Naive thymus-derived CD4-positive, alpha-beta T cell (primary cell): ENCODE measurements around the gene CCDC169. TPM values are rescaled to one million over a fixed set of nuclear protein-coding genes. Genes with fewer than 3 reads are reported as not detected.

ENCODE experiments used
- ATAC-seq: fragments of 150-1000 bp; cut with Tn5 transposase; 2 replicates; pipeline ENCODE4 v1.10.0; 2021; ENCODE audit warnings: mild to moderate bottlenecking, moderate library complexity
- CTCF ChIA-PET: fragments of 350-600 bp; sonication (Branson Sonifier 250); formaldehyde crosslinking; loops from one replicate; lab custom pipeline; 2021; ENCODE audit warnings: antibody characterized with exemption; lab: Charles Lee
- POLR2A ChIA-PET: fragments of 350-600 bp; sonication (Branson Sonifier 250); formaldehyde crosslinking; loops from one replicate; lab custom pipeline; 2021; ENCODE audit warnings: antibody characterized with exemption, inconsistent platforms; lab: Charles Lee
- DNase-seq, 9 donors: peaks; one replicate each; pipeline versions ENCODE4 v3.0.0 to v3.0.0-alpha.2; 2020 to 2022; ENCODE audit warnings: mixed read lengths in 1 of 9
- H3K27ac ChIP-seq: one replicate; pipeline ENCODE4 v1.7.0; 2013; ENCODE audit warnings: mild to moderate bottlenecking, low read depth, low read length, moderate library complexity
- H3K27me3 ChIP-seq, 2 donors: one replicate each; pipeline ENCODE4 v1.7.0; 2013; ENCODE audit warnings: low read length in 2 of 2, mild to moderate bottlenecking in 2 of 2, moderate library complexity in 2 of 2; ENCODE audit not compliant: control insufficient read depth in 2 of 2, insufficient read depth in 2 of 2
- H3K36me3 ChIP-seq, 3 experiments: 1 replicate in 2 of 3; 2 replicates in 1 of 3; pipeline ENCODE4 v1.7.0; 2013; ENCODE audit warnings: low read length in 3 of 3, mild to moderate bottlenecking in 3 of 3, moderate library complexity in 1 of 3; ENCODE audit not compliant: insufficient read depth in 3 of 3, control insufficient read depth in 2 of 3
- H3K4me1 ChIP-seq, 2 donors: one replicate each; pipeline ENCODE4 v1.7.0; 2013; ENCODE audit warnings: low read length in 2 of 2, mild to moderate bottlenecking in 2 of 2, moderate library complexity in 1 of 2; ENCODE audit not compliant: control insufficient read depth in 2 of 2, insufficient read depth in 2 of 2
- H3K4me3 ChIP-seq: 2 replicates; pipeline ENCODE4 v1.7.0; 2013; ENCODE audit warnings: mild to moderate bottlenecking, low read length
- H3K9me3 ChIP-seq, 3 experiments: 1 replicate in 2 of 3; 2 replicates in 1 of 3; pipeline ENCODE4 v1.7.0; 2013; ENCODE audit warnings: low read length in 3 of 3; ENCODE audit not compliant: control insufficient read depth in 2 of 3
- H3K27ac Mint-ChIP-seq, 9 donors: one replicate each; pipeline ENCODE4 v1.8.0; 2020 to 2022; ENCODE audit warnings: mixed read lengths in 9 of 9, mild to moderate bottlenecking in 8 of 9, moderate library complexity in 5 of 9, inconsistent platforms in 2 of 9
- H3K27me3 Mint-ChIP-seq, 5 donors: one replicate each; pipeline ENCODE4 v1.8.0; 2021 to 2022; ENCODE audit warnings: mixed read lengths in 5 of 5, mild to moderate bottlenecking in 1 of 5
- H3K36me3 Mint-ChIP-seq, 5 donors: one replicate each; pipeline ENCODE4 v1.8.0; 2020 to 2022; ENCODE audit warnings: mixed read lengths in 5 of 5, mild to moderate bottlenecking in 3 of 5, inconsistent platforms in 1 of 5
- H3K4me1 Mint-ChIP-seq, 7 donors: one replicate each; pipeline ENCODE4 v1.8.0; 2020 to 2022; ENCODE audit warnings: mixed read lengths in 7 of 7, mild to moderate bottlenecking in 3 of 7, inconsistent platforms in 1 of 7
- H3K4me3 Mint-ChIP-seq, 10 donors: one replicate each; pipeline ENCODE4 v1.8.0; 2020 to 2022; ENCODE audit warnings: mild to moderate bottlenecking in 10 of 10, mixed read lengths in 10 of 10, moderate library complexity in 6 of 10, inconsistent platforms in 2 of 10
- H3K9me3 Mint-ChIP-seq, 11 donors: one replicate each; pipeline ENCODE4 v1.8.0; 2020 to 2022; ENCODE audit warnings: mixed read lengths in 11 of 11, mild to moderate bottlenecking in 4 of 11, inconsistent platforms in 1 of 11, moderate library complexity in 1 of 11
- intact Hi-C, 2 donors: fragments of 100-400 bp; cut with micrococcal nuclease; formaldehyde crosslinking; loops; one replicate each; pipeline ENCODE4 v1.15.1; 2023
- polyA plus RNA-seq, 2 donors: library from polyadenylated mRNA; unstranded; fragments of 300-500 nt; fragmentation: Illumina TruSeq; gene quantifications; one replicate each; pipeline ENCODE4 v1.2.3, GENCODE V29; 2021
- total RNA-seq, 6 experiments: library from RNA in 5 of 6; stranded (reverse) in 5 of 6; gene quantifications; 1 replicate in 5 of 6; 2 replicates in 1 of 6; pipeline ENCODE4 v1.2.3 and lab custom pipeline; 2021 to 2026

Gene CCDC169
- total and polyA plus RNA-seq, 7 experiments from 2014 or later = 0.41 to 0.42 TPM; not detected in 5

DNA sequence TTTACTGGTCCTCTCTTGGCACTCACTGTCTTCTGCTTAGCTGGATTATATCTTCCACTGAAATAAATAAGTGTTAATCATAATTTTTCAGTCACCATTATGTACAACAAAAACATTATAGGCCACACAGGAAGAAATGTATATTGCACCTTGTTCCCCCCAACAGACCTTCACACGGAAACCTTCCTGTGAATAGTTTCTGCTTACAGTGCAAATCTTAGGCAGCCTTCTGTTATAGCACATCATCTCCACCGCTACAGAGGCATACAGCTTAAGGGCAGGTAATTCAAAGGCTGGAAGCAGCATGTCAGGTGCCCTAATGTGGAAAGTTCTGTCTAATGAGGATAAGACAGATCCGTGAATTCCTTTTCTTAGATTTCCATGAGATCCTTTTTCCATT, 66.4 kb downstream of the CCDC169 start:
- no peaks in the 10 kb centered on the region for H3K27me3 ChIP-seq
- H3K9me3 ChIP-seq = no peaks in the 10 kb centered on the region
- Mint-ChIP-seq H3K4me3 (no peak overlapping the region), H3K9me3 (peaks cover 0 to 29% (median 6%) of the 10 kb centered on the region in 11 donors), H3K36me3 (no peaks in the 10 kb centered on the region), H3K4me1 (no peaks in the 10 kb centered on the region), H3K27me3 (peaks cover 0 to 7% (median 4%) of the 10 kb centered on the region in 5 donors), H3K27ac (no peak overlapping the region)
- CTCF ChIA-PET = no interaction called here
- H3K36me3 ChIP-seq = no peaks in the 10 kb centered on the region
- POLR2A ChIA-PET = no interaction called here
- ATAC-seq = no peak
- H3K27ac ChIP-seq = no peak overlapping the region
- intact Hi-C loops = no loop called here
- DNase-seq = no peak
- H3K4me3 ChIP-seq = no peak overlapping the region
- no peaks in the 10 kb centered on the region for H3K4me1 ChIP-seq

DNA sequence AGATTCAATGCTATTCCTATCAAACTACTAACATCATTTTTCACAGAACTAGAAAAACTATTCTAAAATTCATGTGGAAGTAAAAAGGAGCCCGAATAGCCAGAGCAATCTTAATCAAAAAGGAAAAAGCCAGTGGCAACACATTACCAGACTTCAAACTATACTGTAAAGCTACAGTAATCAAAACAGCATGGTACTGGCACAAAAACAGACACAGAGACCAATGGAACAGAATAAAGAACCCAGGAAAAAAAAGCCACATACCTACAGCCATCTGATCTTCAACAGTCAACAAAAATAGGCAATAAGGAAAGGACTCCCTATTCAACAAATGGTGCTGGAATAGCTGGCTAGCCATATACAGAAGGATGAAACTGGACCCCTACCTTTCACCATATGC, 72.9 kb downstream of the CCDC169 start:
- no peak for DNase-seq

GRCh38 chr13:36219883-36220282, 77.7 kb downstream of the CCDC169 start:
- Histone ChIP-seq H3K4me3 (no peak overlapping the region), H3K27me3 (no peaks in the 10 kb centered on the region), H3K36me3 (no peaks in the 10 kb centered on the region), H3K9me3 (no peaks in the 10 kb centered on the region), H3K4me1 (no peaks in the 10 kb centered on the region), H3K27ac (no peak overlapping the region)
- ChIA-PET CTCF (no interaction called here), POLR2A (no interaction called here)
- ATAC-seq = no peak
- Mint-ChIP-seq H3K36me3 (peaks cover 0 to 11% (median 0%) of the 10 kb centered on the region in 5 donors), H3K4me3 (no peak overlapping the region), H3K27ac (no peak overlapping the region), H3K9me3 (peaks cover 0 to 24% (median 7%) of the 10 kb centered on the region in 11 donors), H3K27me3 (peaks cover 0 to 8% (median 0%) of the 10 kb centered on the region in 5 donors), H3K4me1 (no peaks in the 10 kb centered on the region)
- no peak for DNase-seq
- intact Hi-C loops = no loop called here

More for the DNA sequence above, 72.9 kb downstream of the CCDC169 start:
- Mint-ChIP-seq H3K4me1 (no peaks in the 10 kb centered on the region), H3K27me3 (no peaks in the 10 kb centered on the region), H3K36me3 (peaks cover 0 to 5% (median 0%) of the 10 kb centered on the region in 5 donors), H3K27ac (no peak overlapping the region), H3K4me3 (no peak overlapping the region), H3K9me3 (peaks cover 0 to 28% (median 7%) of the 10 kb centered on the region in 11 donors)
- Histone ChIP-seq H3K27me3 (no peaks in the 10 kb centered on the region), H3K4me1 (no peaks in the 10 kb centered on the region), H3K4me3 (no peak overlapping the region), H3K36me3 (no peaks in the 10 kb centered on the region), H3K9me3 (no peaks in the 10 kb centered on the region), H3K27ac (no peak overlapping the region)
- ATAC-seq = no peak
- ChIA-PET POLR2A (no interaction called here), CTCF (no interaction called here)
- intact Hi-C loops = no loop called here

- H3K36me3 ChIP-seq = no peaks in the 10 kb centered on the region
- Mint-ChIP-seq H3K4me1 (no peaks in the 10 kb centered on the region), H3K4me3 (no peak overlapping the region), H3K27ac (no peak overlapping the region), H3K36me3 (peaks cover 0 to 6% (median 0%) of the 10 kb centered on the region in 5 donors), H3K27me3 (peaks cover 0 to 8% (median 0%) of the 10 kb centered on the region in 5 donors), H3K9me3 (peaks cover 0 to 11% (median 2%) of the 10 kb centered on the region in 11 donors)
- POLR2A ChIA-PET = no interaction called here
- H3K27ac ChIP-seq = no peak overlapping the region
- DNase-seq = no peak
- H3K4me1 ChIP-seq = no peaks in the 10 kb centered on the region
- H3K27me3 ChIP-seq = no peaks in the 10 kb centered on the region
- no peaks in the 10 kb centered on the region for H3K9me3 ChIP-seq
- H3K4me3 ChIP-seq = no peak overlapping the region
- ATAC-seq = no peak
- CTCF ChIA-PET = no interaction called here
- intact Hi-C loops = no loop called here
Observed at GRCh38 chr13:36217456-36217855, 80.2 kb downstream of the CCDC169 start.

DNA sequence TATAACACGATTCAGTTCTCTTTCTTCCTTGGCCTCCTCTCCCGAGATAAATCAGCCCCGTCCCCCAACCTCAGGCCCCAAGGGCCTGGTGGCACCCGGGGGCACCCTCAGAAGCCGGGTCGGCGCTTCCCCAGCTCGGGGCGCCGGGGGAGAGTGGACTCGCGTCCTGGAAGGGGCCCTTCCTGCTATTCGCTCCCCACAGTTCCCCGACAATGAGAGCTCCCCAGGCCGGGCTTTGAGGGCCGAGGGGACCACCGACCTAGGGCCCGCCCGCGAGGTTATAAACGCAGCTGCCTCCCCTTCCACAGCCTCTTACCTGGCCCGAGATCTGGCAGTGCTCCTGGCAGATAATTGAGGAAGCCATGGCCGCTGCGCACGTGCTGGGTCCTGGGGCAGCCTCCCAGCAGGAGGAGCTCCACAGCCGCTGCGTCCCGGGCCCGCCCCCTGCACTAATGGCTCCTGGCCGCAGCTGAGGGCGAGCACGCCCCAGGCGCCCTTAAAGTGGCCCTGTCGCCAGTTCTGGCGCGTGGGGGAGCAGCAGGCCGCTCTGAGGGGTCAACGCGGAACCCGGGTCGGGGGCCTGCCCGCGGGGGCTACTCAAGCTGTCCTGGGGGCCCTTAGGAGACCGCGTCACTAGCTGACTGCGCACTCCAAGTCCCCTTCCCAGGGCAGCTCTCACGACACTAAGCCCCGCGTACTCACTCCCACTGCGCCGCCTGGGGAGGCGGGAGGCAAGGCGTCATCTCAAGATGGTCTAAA, 83.3 kb downstream of the CCDC169 start, which contains the start of gene SOHLH2:
SOHLH2 (minus strand) TSS at position 394 of the 759 bp plus-strand sequence; CDS start at position 364, 30 bp downstream.
- Mint-ChIP-seq H3K4me1 (no peaks in the 10 kb centered on the region), H3K27ac (no peak within 1 kb of the TSS), H3K27me3 (peaks cover 0 to 21% (median 10%) of the 10 kb centered on the region in 5 donors), H3K36me3 (peaks cover 0 to 6% (median 0%) of the 10 kb centered on the region in 5 donors), H3K4me3 (no peak within 1 kb of the TSS), H3K9me3 (peaks cover 0 to 10% (median 3%) of the 10 kb centered on the region in 11 donors)
- POLR2A ChIA-PET = no interaction called here
- H3K4me1 ChIP-seq = no peaks in the 10 kb centered on the region
- CTCF ChIA-PET = no interaction called here
- DNase-seq = no peak
- intact Hi-C loops = no loop called here
- no peak for ATAC-seq
- no peaks in the 10 kb centered on the region for H3K27me3 ChIP-seq
- no peak within 1 kb of the TSS for H3K4me3 ChIP-seq
- no peaks in the 10 kb centered on the region for H3K36me3 ChIP-seq
- H3K9me3 ChIP-seq = no peaks in the 10 kb centered on the region
- no peak within 1 kb of the TSS for H3K27ac ChIP-seq

DNA sequence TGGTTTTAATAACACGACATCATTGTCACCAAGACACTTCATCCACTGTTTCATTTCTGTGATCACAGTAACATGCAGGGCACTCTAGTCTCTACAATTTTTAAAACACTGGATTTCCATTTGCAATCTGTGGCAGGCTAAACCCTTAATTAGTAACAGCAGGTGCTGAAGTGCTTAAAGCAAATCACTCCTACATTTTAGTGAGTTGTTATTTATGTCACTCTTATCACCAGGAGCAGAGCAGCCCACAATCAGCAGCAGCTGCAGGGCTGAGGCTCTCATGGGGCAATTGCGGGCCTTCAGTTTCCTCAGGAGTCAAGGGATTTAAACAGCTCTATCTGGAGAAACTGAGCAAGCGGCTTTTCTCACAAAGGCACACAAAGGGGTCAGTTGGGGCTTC, 84.8 kb downstream of the CCDC169 start:
- H3K27me3 ChIP-seq = no peaks in the 10 kb centered on the region
- intact Hi-C loops = no loop called here
- peaks cover 0 to 6% (median 0%) of the 10 kb centered on the region in 5 donors for H3K36me3 Mint-ChIP-seq
- H3K9me3 ChIP-seq = no peaks in the 10 kb centered on the region
- ChIA-PET CTCF (no interaction called here), POLR2A (no interaction called here)
- H3K4me1 ChIP-seq = no peaks in the 10 kb centered on the region
- H3K4me3 Mint-ChIP-seq = no peak overlapping the region
- no peak overlapping the region for H3K27ac Mint-ChIP-seq
- peaks cover 0 to 8% (median 0%) of the 10 kb centered on the region in 11 donors for H3K9me3 Mint-ChIP-seq
- H3K4me3 ChIP-seq = no peak overlapping the region
- no peak overlapping the region for H3K27ac ChIP-seq
- no peaks in the 10 kb centered on the region for H3K36me3 ChIP-seq
- peaks cover 0 to 32% (median 15%) of the 10 kb centered on the region in 5 donors for H3K27me3 Mint-ChIP-seq
- ATAC-seq = no peak
- no peaks in the 10 kb centered on the region for H3K4me1 Mint-ChIP-seq
- no peak for DNase-seq

DNA sequence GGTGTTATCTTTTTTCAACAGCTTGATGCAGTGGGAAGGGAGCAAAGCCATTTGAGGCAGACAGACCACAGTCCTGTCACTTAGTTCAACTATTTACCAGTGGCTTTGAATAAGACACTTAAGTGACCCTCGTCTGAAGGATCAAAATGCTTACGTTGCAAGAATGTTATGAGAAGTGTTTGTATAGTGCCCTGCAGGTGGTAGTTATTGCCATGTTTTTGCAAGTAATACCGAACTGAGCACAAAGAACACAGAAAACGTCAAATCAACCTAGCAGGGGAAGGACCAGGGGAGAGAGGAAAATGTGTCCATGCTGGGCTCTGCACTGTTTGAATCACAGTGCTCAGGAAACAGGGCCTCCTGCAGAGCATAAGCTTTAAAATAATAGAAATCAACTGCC, 86.0 kb downstream of the CCDC169 start:
- ChIA-PET POLR2A (no interaction called here), CTCF (no interaction called here)
- intact Hi-C loops = no loop called here
- Histone ChIP-seq H3K4me1 (no peaks in the 10 kb centered on the region), H3K27ac (no peak overlapping the region), H3K36me3 (no peaks in the 10 kb centered on the region), H3K27me3 (no peaks in the 10 kb centered on the region), H3K4me3 (no peak overlapping the region), H3K9me3 (no peaks in the 10 kb centered on the region)
- Mint-ChIP-seq H3K27me3 (peaks cover 0 to 32% (median 15%) of the 10 kb centered on the region in 5 donors), H3K36me3 (peaks cover 0 to 6% (median 0%) of the 10 kb centered on the region in 5 donors), H3K4me1 (no peaks in the 10 kb centered on the region), H3K27ac (no peak overlapping the region), H3K9me3 (peaks cover 0 to 8% (median 0%) of the 10 kb centered on the region in 11 donors), H3K4me3 (no peak overlapping the region)
- ATAC-seq = no peak
- DNase-seq = no peak
